Thoracic aorta (tissue), 2 donors: Measurements from ENCODE around the gene ZFY. TPM values are rescaled to one million over a fixed set of nuclear protein-coding genes. Genes with fewer than 3 reads are reported as not detected.
A peak's percentile ranks its signal among the peaks of the same experiment; 100 is the strongest.

Source experiments
- ATAC-seq: fragments of 150-250 bp; one replicate; pipeline ENCODE4 v1.8.0; 2017; ENCODE audit warnings: low read depth; ENCODE audit not compliant: insufficient number of reproducible peaks, low FRiP score
- DNase-seq: peaks from one replicate; pipeline ENCODE4 v3.0.0-alpha.2; 2020; ENCODE audit warnings: low spot score
- H3K27ac ChIP-seq, 2 donors: fragments of 200-600 bp; sonication (generic); 1 replicate in 1 of 2; 2 replicates in 1 of 2; pipeline ENCODE4 v1.5.1; 2016; ENCODE audit warnings: mild to moderate bottlenecking in 2 of 2, moderate library complexity in 2 of 2
- H3K27me3 ChIP-seq: fragments of 200-600 bp; sonication (generic); replicated peaks from 2 replicates; pipeline ENCODE4 v1.6.0; 2016; ENCODE audit warnings: mild to moderate bottlenecking; ENCODE audit not compliant: insufficient read depth
- H3K36me3 ChIP-seq: fragments of 200-600 bp; sonication (generic); one replicate; pipeline ENCODE4 v1.5.1; 2016
- H3K4me1 ChIP-seq, 2 donors: fragments of 200-600 bp; sonication (generic); 1 replicate in 1 of 2; 2 replicates in 1 of 2; pipeline versions ENCODE4 v1.5.1 to v1.6.0; 2016; ENCODE audit warnings: low read depth in 2 of 2, mild to moderate bottlenecking in 1 of 2; ENCODE audit not compliant: control insufficient read depth in 1 of 2
- H3K4me3 ChIP-seq: fragments of 200-600 bp; sonication (generic); 2 replicates; pipeline ENCODE4 v1.5.1; 2016; ENCODE audit warnings: mild to moderate bottlenecking
- H3K9me3 ChIP-seq: fragments of 200-600 bp; sonication (generic); 2 replicates; pipeline ENCODE4 v1.5.1; 2016
- total RNA-seq, 2 donors: library from RNA; depleted of rRNA; stranded (reverse); fragments of >200 nt; gene quantifications; one replicate each; pipeline versions ENCODE4 v1.1.0 to v1.2.3, GENCODE V29; 2016
- TF ChIP-seq, protein P1 (sequence below): fragments of 200-600 bp; sonication (generic); IDR thresholded peaks from one replicate; pipeline ENCODE4 v1.5.1; 2019; ENCODE audit warnings: antibody characterized with exemption

The ZFY gene
- total RNA-seq, 2 donors from 2014 or later, result 13.1 to 14.0 TPM

DNA sequence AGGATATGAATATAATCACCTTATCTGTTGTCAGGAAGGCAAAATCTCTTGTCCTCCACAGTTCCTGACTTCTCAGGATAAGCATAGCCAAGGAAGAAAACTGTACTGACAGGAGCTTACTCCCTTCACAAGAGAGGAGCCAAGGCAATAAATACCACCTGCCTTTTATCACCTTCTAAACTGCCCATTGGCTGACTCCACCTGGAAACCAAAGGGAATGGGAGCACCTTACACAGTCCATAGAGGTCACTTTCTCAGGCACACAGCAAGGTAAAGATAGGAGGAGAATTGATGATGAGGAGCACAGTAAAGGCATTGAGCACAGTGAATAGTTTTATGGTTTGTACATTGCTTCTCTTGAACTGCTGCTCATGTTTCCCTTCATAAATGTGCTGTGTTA is 72.8 kb downstream of the ZFY start:
- no peak overlapping the region for H3K27ac ChIP-seq
- no peak overlapping the region for H3K4me3 ChIP-seq
- no peaks in the 10 kb centered on the region for H3K9me3 ChIP-seq
- TF ChIP-seq, protein P1, sequence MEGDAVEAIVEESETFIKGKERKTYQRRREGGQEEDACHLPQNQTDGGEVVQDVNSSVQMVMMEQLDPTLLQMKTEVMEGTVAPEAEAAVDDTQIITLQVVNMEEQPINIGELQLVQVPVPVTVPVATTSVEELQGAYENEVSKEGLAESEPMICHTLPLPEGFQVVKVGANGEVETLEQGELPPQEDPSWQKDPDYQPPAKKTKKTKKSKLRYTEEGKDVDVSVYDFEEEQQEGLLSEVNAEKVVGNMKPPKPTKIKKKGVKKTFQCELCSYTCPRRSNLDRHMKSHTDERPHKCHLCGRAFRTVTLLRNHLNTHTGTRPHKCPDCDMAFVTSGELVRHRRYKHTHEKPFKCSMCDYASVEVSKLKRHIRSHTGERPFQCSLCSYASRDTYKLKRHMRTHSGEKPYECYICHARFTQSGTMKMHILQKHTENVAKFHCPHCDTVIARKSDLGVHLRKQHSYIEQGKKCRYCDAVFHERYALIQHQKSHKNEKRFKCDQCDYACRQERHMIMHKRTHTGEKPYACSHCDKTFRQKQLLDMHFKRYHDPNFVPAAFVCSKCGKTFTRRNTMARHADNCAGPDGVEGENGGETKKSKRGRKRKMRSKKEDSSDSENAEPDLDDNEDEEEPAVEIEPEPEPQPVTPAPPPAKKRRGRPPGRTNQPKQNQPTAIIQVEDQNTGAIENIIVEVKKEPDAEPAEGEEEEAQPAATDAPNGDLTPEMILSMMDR, result no peak
- peaks cover 3 to 28% of the 10 kb centered on the region in 2 donors for H3K4me1 ChIP-seq
- DNase-seq (no peak), ATAC-seq (no peak)
- no peaks in the 10 kb centered on the region for H3K27me3 ChIP-seq
- no peaks in the 10 kb centered on the region for H3K36me3 ChIP-seq

DNA sequence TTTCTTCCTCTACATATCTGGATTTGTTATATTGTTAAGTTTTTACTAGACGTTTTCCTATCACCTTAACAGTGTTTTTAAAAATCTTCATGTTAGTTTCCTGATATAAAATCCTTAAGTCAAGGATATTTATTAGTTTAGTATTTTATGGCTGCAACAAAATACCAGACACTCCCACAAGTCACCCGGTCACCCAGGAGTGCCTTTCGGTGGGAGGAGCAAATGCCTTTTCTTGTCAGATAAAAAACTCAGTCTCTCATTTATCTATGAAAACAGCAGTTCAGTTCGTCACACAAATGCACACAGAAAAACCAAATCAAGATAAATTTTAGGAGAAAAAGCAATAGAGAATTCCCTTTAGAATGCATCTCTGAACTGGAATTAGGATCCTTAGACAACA is 77.0 kb downstream of the ZFY start:
- ATAC-seq (no peak), DNase-seq (no peak)
- Histone ChIP-seq H3K27ac (no peak overlapping the region), H3K27me3 (no peaks in the 10 kb centered on the region), H3K36me3 (no peaks in the 10 kb centered on the region), H3K4me1 (peaks cover 0 to 21% of the 10 kb centered on the region in 2 donors), H3K4me3 (no peak overlapping the region), H3K9me3 (no peaks in the 10 kb centered on the region)
- TF ChIP-seq, protein P1, result no peak

DNA sequence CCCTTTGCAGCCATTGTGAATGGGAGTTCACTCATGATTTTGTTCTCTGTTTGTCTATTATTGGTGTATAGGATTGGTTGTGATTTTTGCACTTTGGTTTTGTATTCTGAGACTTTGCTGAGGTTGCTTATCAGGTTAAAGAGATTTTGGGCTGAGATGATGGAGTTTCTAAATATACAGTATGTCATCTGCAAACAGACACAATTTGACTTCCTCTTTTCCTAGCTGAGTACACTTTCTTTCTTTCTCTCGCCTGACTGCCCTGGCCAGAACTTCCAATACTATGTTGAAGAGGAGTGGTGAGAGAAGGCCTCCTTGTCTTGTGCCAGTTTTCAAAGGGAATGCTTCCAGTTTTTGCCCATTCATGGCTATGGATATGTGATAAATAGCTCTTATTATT is 81.4 kb downstream of the ZFY start:
- Histone ChIP-seq H3K27me3 (no peaks in the 10 kb centered on the region), H3K27ac (peak overlapping the region in 1 of 2 donors; percentile 14), H3K9me3 (no peaks in the 10 kb centered on the region), H3K36me3 (no peaks in the 10 kb centered on the region), H3K4me3 (no peak overlapping the region), H3K4me1 (peaks cover 0 to 47% of the 10 kb centered on the region in 2 donors)
- TF ChIP-seq, protein P1, result no peak
- ATAC-seq, result no peak
- no peak for DNase-seq

DNA sequence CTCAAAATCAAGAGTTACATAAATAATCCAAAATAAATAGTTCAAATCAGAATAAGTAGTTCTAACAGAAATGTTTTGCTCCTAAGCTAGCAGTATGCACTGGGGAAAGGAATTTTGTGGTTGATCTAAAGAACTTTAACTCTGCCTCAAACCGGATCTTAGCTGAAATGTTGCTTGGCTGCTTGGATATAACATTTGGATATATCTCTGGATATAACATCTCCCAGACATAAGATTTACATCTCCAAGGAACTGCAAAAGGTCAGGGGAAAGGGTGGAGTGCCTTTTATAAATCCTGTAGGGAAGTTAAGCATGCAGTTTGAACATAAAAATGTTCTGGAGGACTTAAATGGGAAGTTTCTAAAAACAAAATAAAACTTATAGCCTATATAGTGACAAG is 83.4 kb downstream of the ZFY start:
- H3K27me3 ChIP-seq, result no peaks in the 10 kb centered on the region
- peaks cover 0 to 43% of the 10 kb centered on the region in 2 donors for H3K4me1 ChIP-seq
- TF ChIP-seq, protein P1, result no peak
- no peak overlapping the region for H3K27ac ChIP-seq
- DNase-seq (no peak), ATAC-seq (no peak)
- no peaks in the 10 kb centered on the region for H3K9me3 ChIP-seq
- H3K36me3 ChIP-seq, result no peaks in the 10 kb centered on the region
- no peak overlapping the region for H3K4me3 ChIP-seq

DNA sequence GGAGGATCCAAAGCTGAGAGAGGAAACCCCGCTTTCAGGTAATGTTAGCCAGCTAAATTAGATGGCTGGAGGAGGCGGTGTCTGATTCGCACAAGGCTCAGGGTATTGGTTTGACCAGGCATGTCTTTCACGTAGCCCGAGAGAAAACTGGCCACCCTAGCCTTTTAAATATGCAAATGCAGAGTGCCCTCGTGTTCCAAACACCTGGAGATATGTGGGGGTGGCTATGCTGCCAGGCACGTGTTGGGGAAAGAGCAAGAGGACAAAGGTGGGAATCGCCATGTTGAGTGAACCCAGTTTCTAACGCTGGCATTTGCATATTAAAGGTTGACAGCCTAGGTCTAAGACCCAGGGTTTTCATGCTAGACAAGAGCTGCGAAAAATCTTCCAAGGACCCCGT is 84.4 kb downstream of the ZFY start:
- H3K36me3 ChIP-seq, result no peaks in the 10 kb centered on the region
- ATAC-seq (no peak), DNase-seq (no peak)
- H3K4me3 ChIP-seq, result no peak overlapping the region
- no peaks in the 10 kb centered on the region for H3K27me3 ChIP-seq
- H3K4me1 ChIP-seq, result peaks cover 0 to 39% of the 10 kb centered on the region in 2 donors
- H3K27ac ChIP-seq, result no peak overlapping the region
- TF ChIP-seq, protein P1, result no peak
- H3K9me3 ChIP-seq, result no peaks in the 10 kb centered on the region
